Right ventricle myocardium superior (tissue), 1 donor: ENCODE results near the gene STXBP5L. TPM values are rescaled to one million over a fixed set of nuclear protein-coding genes. Genes with fewer than 3 reads are reported as not detected.

ENCODE experiments used
- ATAC-seq: fragments of 200-7000 bp; cut with Tn5 transposase; one replicate; pipeline ENCODE4 v1.9.1; 2020; ENCODE audit warnings: mild to moderate bottlenecking; ENCODE audit not compliant: poor library complexity
- DNase-seq: peaks from one replicate; pipeline ENCODE4 v3.0.0-alpha.2; 2020
- intact Hi-C: fragments of 100-400 bp; cut with DNase I; formaldehyde crosslinking; loops from one replicate; pipeline ENCODE4 v1.11.2; 2022
- microRNA-seq: library from miRNA; unstranded; fragments of <30 nt; microRNA quantifications from one replicate; pipeline ENCODE4 v1.2.0, GENCODE V29; 2020
- total RNA-seq: library from RNA; stranded (reverse); fragmentation: NEBNext Ultra II Directional; extraction: Animal tissue kit (Norgen Biotek cat#: 25700); gene quantifications from one replicate; pipeline ENCODE4 v1.2.1, GENCODE V29; 2021
- donor health status: DM: no; HTN: yes; CAD: no; lungs with severe emphysema.

Gene STXBP5L
- total RNA-seq, 1 donor from 2014 or later: not detected

DNA sequence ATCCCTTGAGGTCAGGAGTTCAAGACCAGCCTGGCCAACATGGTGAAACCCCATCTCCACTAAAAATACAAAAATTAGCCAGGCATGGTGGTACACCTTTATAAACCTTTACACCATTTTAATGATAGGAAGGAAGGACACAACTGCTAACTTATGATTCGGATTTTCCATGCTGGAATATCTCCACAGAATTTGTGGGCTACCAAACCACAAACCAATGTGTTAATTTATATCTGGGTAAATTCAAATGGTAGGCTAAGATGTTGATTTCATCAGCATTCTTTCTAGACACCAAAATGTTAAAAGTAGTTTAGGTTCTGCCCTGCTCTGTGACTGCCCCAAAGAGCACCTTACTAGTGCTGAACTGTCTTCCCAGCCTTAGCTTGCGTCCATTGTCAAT, 565.0 kb downstream of the STXBP5L start:
- ATAC-seq: no peak
- DNase-seq: no peak
- intact Hi-C loops: loop anchor here (10.0 kb wide), 1 partner anchor 58 kb away; no protein-coding TSS in a partner anchor

Small RNAs within 50 kb of the gene (microRNA-seq; reads per million reads assigned to microRNA genes)
- gene MIR5682: not detected

Other genes with a start within 250 kb of the STXBP5L start
- not detected for gene HGD, start 226.0 kb upstream of the STXBP5L start, total RNA-seq
- 17.9 TPM for gene RABL3, start 165.7 kb upstream of the STXBP5L start, total RNA-seq
- gene GTF2E1, start 165.5 kb upstream of the STXBP5L start, total RNA-seq: 12.2 TPM